ENCODE data around the gene NOS1. TPM values are rescaled to one million over a fixed set of nuclear protein-coding genes. Genes with fewer than 3 reads are reported as not detected.

NOS1 gene
- total RNA-seq, 1 experiment from 2014 or later = 2.3 TPM

DNA sequence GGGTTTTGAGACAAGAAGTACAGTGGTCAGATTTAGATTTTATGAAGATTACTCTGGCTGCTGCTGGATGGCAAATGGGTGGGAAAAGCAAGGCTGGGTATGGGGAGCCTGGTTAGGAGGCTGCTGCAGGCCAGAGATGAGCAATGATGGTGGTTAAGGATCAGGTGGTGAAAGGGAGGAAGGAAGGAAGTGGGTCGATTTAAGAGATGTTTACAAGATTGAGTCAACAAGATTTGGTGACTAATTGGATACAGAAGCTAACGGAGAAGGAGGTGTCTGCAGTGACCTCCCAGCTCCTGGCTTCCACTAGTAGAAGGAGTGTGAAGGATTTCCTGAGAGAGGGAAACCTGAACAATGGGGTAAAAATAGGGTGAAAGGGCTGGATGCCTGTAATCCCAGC lies 18.7 kb downstream of the NOS1 start:
- no peak overlapping the region for H2BK120ac ChIP-seq (ENCODE audit: low read depth, low read length, poor library complexity, severe bottlenecking)
- H2BK20ac ChIP-seq (ENCODE audit: low read depth, low read length, poor library complexity, severe bottlenecking) = no peak overlapping the region
- no peak overlapping the region for H2BK15ac ChIP-seq (ENCODE audit: low read depth, low read length)
- H3K18ac ChIP-seq (ENCODE audit: insufficient read length, low read depth, low read length) = no peak overlapping the region
- H3K4ac ChIP-seq (ENCODE audit: low read depth, low read length) = no peak overlapping the region
- H2BK12ac ChIP-seq (ENCODE audit: insufficient read length, low read depth, low read length) = no peak overlapping the region
- no peaks in the 10 kb centered on the region for H4K20me1 ChIP-seq (ENCODE audit: control insufficient read depth, insufficient read depth, insufficient read length)
- H2AFZ ChIP-seq (ENCODE audit: low read length) = no peak overlapping the region
- Mint-ChIP-seq H3K36me3 (ENCODE audit: insufficient read depth in 1 of 3, low read depth in 3 of 3) (no peaks in the 10 kb centered on the region), H3K4me3 (no peak overlapping the region), H3K27ac (no peak overlapping the region), H3K27me3 (ENCODE audit: low read depth) (peaks cover 3% of the 10 kb centered on the region; the same call in 1 of the 2 replicates), H3K4me1 (peaks cover 13 to 16% of the 10 kb centered on the region in 2 experiments), H3K9me3 (no peaks in the 10 kb centered on the region; a peak in 1 of 5 replicates)
- H3K79me1 ChIP-seq (ENCODE audit: insufficient read depth, low read depth, low read length, poor library complexity, severe bottlenecking) = no peaks in the 10 kb centered on the region
- no peak overlapping the region for H4K91ac ChIP-seq (ENCODE audit: insufficient read length, low read depth, low read length)
- H2AK5ac ChIP-seq (ENCODE audit: insufficient read length, low read length) = no peak overlapping the region
- H3K27ac ChIP-seq (ENCODE audit: insufficient read length, low read depth, low read length) = no peak overlapping the region
- no peak overlapping the region for H3K14ac ChIP-seq (ENCODE audit: insufficient read depth, low read length)
- no peaks in the 10 kb centered on the region for H3K9me3 ChIP-seq (ENCODE audit: control insufficient read depth, low read depth, low read length)
- H3K9ac ChIP-seq (ENCODE audit: extremely low read depth, insufficient read length, low read length) = no peak overlapping the region
- H3K4me2 ChIP-seq (ENCODE audit: insufficient read depth, insufficient read length, low read length) = no peak overlapping the region
- no peak overlapping the region for H4K5ac ChIP-seq (ENCODE audit: insufficient read length, low read depth, low read length)
- no peaks in the 10 kb centered on the region; the same call in 1 of the 2 replicates for H3K4me1 ChIP-seq (ENCODE audit: insufficient read depth, low read length)
- H3K23me2 ChIP-seq (ENCODE audit: insufficient read length, low read depth, low read length, poor library complexity, severe bottlenecking) = no peaks in the 10 kb centered on the region
- 100% methylated on average over 1 of the region's 2 CpGs for WGBS (ENCODE audit: extremely low coverage, insufficient read length, low lambda C conversion rate)
- no peak overlapping the region for H3K23ac ChIP-seq (ENCODE audit: insufficient read length, low read depth, low read length)
- H3T11ph ChIP-seq (ENCODE audit: low read length) = no peak overlapping the region
- H3K27me3 ChIP-seq (ENCODE audit: insufficient read depth, low read length) = no peaks in the 10 kb centered on the region
- no peak overlapping the region for H3K56ac ChIP-seq (ENCODE audit: insufficient read length, low read depth, low read length)
- TF ChIP-seq, protein P1, sequence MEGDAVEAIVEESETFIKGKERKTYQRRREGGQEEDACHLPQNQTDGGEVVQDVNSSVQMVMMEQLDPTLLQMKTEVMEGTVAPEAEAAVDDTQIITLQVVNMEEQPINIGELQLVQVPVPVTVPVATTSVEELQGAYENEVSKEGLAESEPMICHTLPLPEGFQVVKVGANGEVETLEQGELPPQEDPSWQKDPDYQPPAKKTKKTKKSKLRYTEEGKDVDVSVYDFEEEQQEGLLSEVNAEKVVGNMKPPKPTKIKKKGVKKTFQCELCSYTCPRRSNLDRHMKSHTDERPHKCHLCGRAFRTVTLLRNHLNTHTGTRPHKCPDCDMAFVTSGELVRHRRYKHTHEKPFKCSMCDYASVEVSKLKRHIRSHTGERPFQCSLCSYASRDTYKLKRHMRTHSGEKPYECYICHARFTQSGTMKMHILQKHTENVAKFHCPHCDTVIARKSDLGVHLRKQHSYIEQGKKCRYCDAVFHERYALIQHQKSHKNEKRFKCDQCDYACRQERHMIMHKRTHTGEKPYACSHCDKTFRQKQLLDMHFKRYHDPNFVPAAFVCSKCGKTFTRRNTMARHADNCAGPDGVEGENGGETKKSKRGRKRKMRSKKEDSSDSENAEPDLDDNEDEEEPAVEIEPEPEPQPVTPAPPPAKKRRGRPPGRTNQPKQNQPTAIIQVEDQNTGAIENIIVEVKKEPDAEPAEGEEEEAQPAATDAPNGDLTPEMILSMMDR (conservative IDR thresholded peaks at IDR 0.05) = no peak
- no peaks in the 10 kb centered on the region for H3K79me2 ChIP-seq (ENCODE audit: insufficient read depth, low read length)
- no peak overlapping the region for H2BK5ac ChIP-seq (ENCODE audit: insufficient read length, low read length)
- no peak overlapping the region for H4K8ac ChIP-seq (replicated peaks; ENCODE audit: insufficient read length, low read depth, low read length)
- no peak for DNase-seq
